Lung (tissue), 12 donors: ENCODE results near the gene NRN1. TPM values are rescaled to one million over a fixed set of nuclear protein-coding genes. Genes with fewer than 3 reads are reported as not detected.

Source experiments
- ATAC-seq: fragments of 200-7000 bp; cut with Tn5 transposase; one replicate; pipeline ENCODE4 v1.9.1; 2020; ENCODE audit warnings: moderate number of reproducible peaks; ENCODE audit not compliant: insufficient read depth, low FRiP score
- DNase-seq, 3 donors: peaks; one replicate each; pipeline ENCODE4 v3.0.0-alpha.2; 2013 to 2017
- H3K27ac ChIP-seq, 2 donors: one replicate each; pipeline ENCODE4 v1.5.1; 2013; ENCODE audit warnings: mild to moderate bottlenecking in 2 of 2, moderate library complexity in 2 of 2, control low read depth in 1 of 2, inconsistent platforms in 1 of 2, low read depth in 1 of 2, low read length in 1 of 2
- H3K27me3 ChIP-seq, 3 donors: one replicate each; pipeline ENCODE4 v1.5.1; 2013; ENCODE audit warnings: low read length in 2 of 3; ENCODE audit not compliant: control insufficient read depth in 3 of 3, insufficient read depth in 3 of 3
- H3K36me3 ChIP-seq, 4 donors: one replicate each; pipeline ENCODE4 v1.5.1; 2013; ENCODE audit warnings: low read length in 4 of 4, mild to moderate bottlenecking in 1 of 4, moderate library complexity in 1 of 4; ENCODE audit not compliant: control insufficient read depth in 4 of 4, insufficient read depth in 4 of 4
- H3K4me1 ChIP-seq, 5 donors: one replicate each; pipeline ENCODE4 v1.5.1; 2013; ENCODE audit warnings: low read length in 5 of 5, mild to moderate bottlenecking in 2 of 5, moderate library complexity in 1 of 5; ENCODE audit not compliant: control insufficient read depth in 5 of 5, insufficient read depth in 5 of 5
- H3K4me3 ChIP-seq: one replicate; pipeline ENCODE4 v1.5.1; 2013; ENCODE audit warnings: mild to moderate bottlenecking, control low read depth, moderate library complexity
- H3K9ac ChIP-seq, 2 donors: one replicate each; pipeline ENCODE4 v1.5.1; 2013; ENCODE audit warnings: low read length in 2 of 2, control low read depth in 1 of 2; ENCODE audit not compliant: insufficient read depth in 1 of 2
- H3K9me3 ChIP-seq, 4 donors: one replicate each; pipeline ENCODE4 v1.5.1; 2013; ENCODE audit warnings: low read length in 3 of 4, mild to moderate bottlenecking in 1 of 4, moderate library complexity in 1 of 4; ENCODE audit not compliant: control insufficient read depth in 4 of 4, insufficient read depth in 3 of 4
- CTCF ChIP-seq: IDR thresholded peaks from 2 replicates; pipeline ENCODE4 v1.5.1; 2012; ENCODE audit warnings: mild to moderate bottlenecking; ENCODE audit errors: control extremely low read depth, extremely low read depth
- WGBS, 2 donors: extraction: QIAGEN DNeasy Blood & Tissue Kit; methylation state at CpG; one replicate each; pipeline ENCODE4 v1.1.7; 2013; 5-methylcytosine and 5-hydroxymethylcytosine counted together
- polyA plus RNA-seq, 2 donors: library from polyadenylated mRNA; stranded (reverse); fragments of 200-250 nt; gene quantifications; one replicate each; pipeline ENCODE4 v1.2.1, GENCODE V29; 2013
- total RNA-seq, 2 donors: library from RNA; depleted of rRNA in 1 of 2; stranded (reverse); fragments of >200 nt in 1 of 2; gene quantifications; one replicate each; pipeline ENCODE4 v1.2.1, GENCODE V29; 2014 to 2021
- donor health status: control.
- donor health status: control.
- donor health status: Bipolar disorder and iron deficiency.
- donor health status: healthy.
- donor health status: DM: yes; HTN: yes; CAD: no.

NRN1 gene
- total and polyA plus RNA-seq, 4 donors, result 8.4 to 12.1 (median 10.1) TPM

GRCh38 chr6:6039946-6040509 lies 33.3 kb upstream of the NRN1 start:
- Histone ChIP-seq H3K9ac (no peak overlapping the region), H3K27me3 (no peaks in the 10 kb centered on the region), H3K4me3 (no peak overlapping the region), H3K4me1 (no peaks in the 10 kb centered on the region), H3K27ac (no peak overlapping the region), H3K9me3 (peaks cover 0 to 3% (median 0%) of the 10 kb centered on the region in 4 donors), H3K36me3 (no peaks in the 10 kb centered on the region)
- TF ChIP-seq CTCF, result no peak
- WGBS, 2 donors, result 61 to 64% methylated on average over 3 of the region's 3 CpGs
- DNase-seq (no peak), ATAC-seq (no peak)

- H3K27me3 ChIP-seq, result no peaks in the 10 kb centered on the region
- TF ChIP-seq CTCF, result no peak
- no peak overlapping the region for H3K4me3 ChIP-seq
- ATAC-seq (no peak), DNase-seq (no peak)
- H3K4me1 ChIP-seq, result no peaks in the 10 kb centered on the region
- H3K9me3 ChIP-seq, result peaks cover 0 to 3% (median 0%) of the 10 kb centered on the region in 4 donors
- no peak overlapping the region for H3K9ac ChIP-seq
- no peaks in the 10 kb centered on the region for H3K36me3 ChIP-seq
- H3K27ac ChIP-seq, result no peak overlapping the region
- 92% methylated on average over 4 of the region's 4 CpGs for WGBS, 2 donors
Measured at GRCh38 chr6:6037179-6037578, 30.5 kb upstream of the NRN1 start.

GRCh38 chr6:6033858-6034257 lies 27.1 kb upstream of the NRN1 start:
- Histone ChIP-seq H3K9me3 (peaks cover 0 to 3% (median 0%) of the 10 kb centered on the region in 4 donors), H3K4me3 (no peak overlapping the region), H3K4me1 (no peaks in the 10 kb centered on the region), H3K9ac (no peak overlapping the region), H3K27me3 (no peaks in the 10 kb centered on the region), H3K27ac (peak overlapping the region in 1 of 2 donors; percentile 50), H3K36me3 (no peaks in the 10 kb centered on the region)
- WGBS, 2 donors, result 63 to 76% methylated on average over 4 of the region's 4 CpGs
- no peak for TF ChIP-seq CTCF
- no peak for DNase-seq
- no peak for ATAC-seq
